Astrocyte (in vitro differentiated cells and primary cell): Measurements from ENCODE around the gene GABBR2.

Source experiments
- CTCF ChIP-seq: IDR thresholded peaks from 2 replicates; pipeline ENCODE4 v1.5.1; 2011; ENCODE audit warnings: low read depth, mild to moderate bottlenecking, inconsistent platforms, low read length, moderate library complexity; ENCODE audit not compliant: insufficient read depth
- EZH2 ChIP-seq: IDR thresholded peaks from 2 replicates; pipeline ENCODE4 v1.6.1; 2012; ENCODE audit warnings: mild to moderate bottlenecking, low read length, inconsistent platforms; ENCODE audit not compliant: insufficient read depth

GRCh38 chr9:98644011-98644410, 64.7 kb downstream of the GABBR2 start:
- TF ChIP-seq CTCF (no peak), EZH2 (no peak)
